ENCODE results near the gene ZCCHC3. TPM values are rescaled to one million over a fixed set of nuclear protein-coding genes. Genes with fewer than 3 reads are reported as not detected.
"Not testable (repeated sequence)": the region's sequence is repeated elsewhere in the genome, so short reads cannot be mapped to it uniquely, and the experiment has no call there.

Gene ZCCHC3
- total RNA-seq, 1 donor from 2014 or later: 40.0 TPM

GRCh38 chr20:312866-313265, 15.5 kb downstream of the ZCCHC3 start:
- no peak for DNase-seq (ENCODE audit: low spot score)

- no peak for DNase-seq (ENCODE audit: low spot score)
Observed at GRCh38 chr20:313402-313801, 16.0 kb downstream of the ZCCHC3 start.

- DNase-seq (ENCODE audit: low spot score): no peak
Observed at GRCh38 chr20:313948-314347, 16.6 kb downstream of the ZCCHC3 start.

GRCh38 chr20:316316-317068, 19.1 kb downstream of the ZCCHC3 start:
- DNase-seq (ENCODE audit: low spot score): no peak

- DNase-seq (ENCODE audit: low spot score): peak; percentile 93
Observed at GRCh38 chr20:324177-325044, 27.0 kb downstream of the ZCCHC3 start.

GRCh38 chr20:325045-325888, 27.9 kb downstream of the ZCCHC3 start, which contains the start of gene SOX12:
SOX12 (plus strand) TSS chr20:325552; CDS start chr20:325925, 373 bp downstream.
- DNase-seq (ENCODE audit: low spot score): peak; percentile 97

GRCh38 chr20:325889-326644, 28.7 kb downstream of the ZCCHC3 start:
- peak; percentile 77 for DNase-seq (ENCODE audit: low spot score)

GRCh38 chr20:326645-327185, 29.3 kb downstream of the ZCCHC3 start:
- DNase-seq (ENCODE audit: low spot score): peak; percentile 58

- DNase-seq (ENCODE audit: low spot score): peak; percentile 97
Observed at GRCh38 chr20:327186-328026, 30.0 kb downstream of the ZCCHC3 start.

GRCh38 chr20:328027-328974, 30.9 kb downstream of the ZCCHC3 start:
- DNase-seq (ENCODE audit: low spot score): no peak

GRCh38 chr20:328975-329695, 31.8 kb downstream of the ZCCHC3 start:
- no peak for DNase-seq (ENCODE audit: low spot score)

- no peak for DNase-seq (ENCODE audit: low spot score)
Observed at GRCh38 chr20:329851-330232, 32.5 kb downstream of the ZCCHC3 start.

GRCh38 chr20:330233-331149, 33.1 kb downstream of the ZCCHC3 start:
- peak; percentile 72 for DNase-seq (ENCODE audit: low spot score)

- no peak for DNase-seq (ENCODE audit: low spot score)
Observed at GRCh38 chr20:334578-334977, 37.2 kb downstream of the ZCCHC3 start.

- not testable (repeated sequence) for DNase-seq (ENCODE audit: low spot score)
Observed at GRCh38 chr20:336040-336439, 38.7 kb downstream of the ZCCHC3 start.

- DNase-seq (ENCODE audit: low spot score): no peak
Observed at GRCh38 chr20:341682-342081, 44.3 kb downstream of the ZCCHC3 start.

- DNase-seq (ENCODE audit: low spot score): no peak
Observed at GRCh38 chr20:343107-343506, 45.7 kb downstream of the ZCCHC3 start.

Data from umbilical cord (tissue), 2 donors.